ENCODE measurements around the gene ATAD3B. TPM values are rescaled to one million over a fixed set of nuclear protein-coding genes. Genes with fewer than 3 reads are reported as not detected.
A peak's percentile ranks its signal among the peaks of the same experiment; 100 is the strongest.
"Not testable (repeated sequence)": the region's sequence is repeated elsewhere in the genome, so short reads cannot be mapped to it uniquely, and the experiment has no call there.

ATAD3B gene
- total RNA-seq, 2 donors from 2014 or later: 2.7 to 5.7 TPM

GRCh38 chr1:1504777-1505365 lies 33.3 kb downstream of the ATAD3B start:
- peak overlapping the region in 1 of 2 donors; percentile 27 for H3K4me3 ChIP-seq
- not testable (repeated sequence) for H3K4me1 ChIP-seq, H3K27me3 ChIP-seq, H3K9me3 ChIP-seq, H3K36me3 ChIP-seq
- TF ChIP-seq CTCF (IDR thresholded peaks at IDR 0.05): peak; percentile 66 to 75
- DNase-seq (ENCODE audit: low spot score): peak; percentile 89
- peak overlapping the region; percentile 79 to 84 for H3K27ac ChIP-seq

GRCh38 chr1:1505366-1505798 lies 33.8 kb downstream of the ATAD3B start:
- peak overlapping the region; percentile 79 to 84 for H3K27ac ChIP-seq
- H3K27me3 ChIP-seq, H3K36me3 ChIP-seq, H3K4me1 ChIP-seq, H3K9me3 ChIP-seq: not testable (repeated sequence)
- peak overlapping the region in 1 of 2 donors; percentile 27 for H3K4me3 ChIP-seq
- DNase-seq (ENCODE audit: low spot score): peak; percentile 65
- TF ChIP-seq CTCF (IDR thresholded peaks at IDR 0.05): peak; percentile 30 to 31

GRCh38 chr1:1505801-1506200 lies 34.2 kb downstream of the ATAD3B start:
- H3K27me3 ChIP-seq; H3K9me3 ChIP-seq; H3K4me3 ChIP-seq; DNase-seq (ENCODE audit: low spot score); H3K36me3 ChIP-seq; H3K4me1 ChIP-seq: not testable (repeated sequence)
- peak overlapping the region; percentile 79 to 84 for H3K27ac ChIP-seq

GRCh38 chr1:1507305-1507704 lies 35.7 kb downstream of the ATAD3B start:
- DNase-seq (ENCODE audit: low spot score): no peak
- Histone ChIP-seq H3K4me1 (peaks cover 0 to 15% of the 10 kb centered on the region in 2 donors), H3K27ac (no peak overlapping the region), H3K27me3 (no peaks in the 10 kb centered on the region), H3K36me3 (no peaks in the 10 kb centered on the region), H3K4me3 (no peak overlapping the region), H3K9me3 (no peaks in the 10 kb centered on the region)
- TF ChIP-seq CTCF (IDR thresholded peaks at IDR 0.05): no peak

- H3K9me3 ChIP-seq; DNase-seq (ENCODE audit: low spot score); H3K4me3 ChIP-seq; H3K36me3 ChIP-seq; H3K27me3 ChIP-seq: not testable (repeated sequence)
- Histone ChIP-seq H3K4me1 (peaks cover 0 to 17% of the 10 kb centered on the region in 2 donors), H3K27ac (peak overlapping the region; percentile 12 to 43)
These were observed 37.4 kb downstream of the ATAD3B start for GRCh38 chr1:1508775-1509464.

GRCh38 chr1:1509465-1509850 lies 37.9 kb downstream of the ATAD3B start:
- Histone ChIP-seq H3K4me1 (peaks cover 0 to 17% of the 10 kb centered on the region in 2 donors), H3K27ac (peak overlapping the region; percentile 12 to 43)
- not testable (repeated sequence) for H3K4me3 ChIP-seq; DNase-seq (ENCODE audit: low spot score); H3K9me3 ChIP-seq; H3K27me3 ChIP-seq; H3K36me3 ChIP-seq

- TF ChIP-seq CTCF (IDR thresholded peaks at IDR 0.05): no peak
- DNase-seq (ENCODE audit: low spot score): no peak
- H3K4me1 ChIP-seq: peaks cover 0 to 12% of the 10 kb centered on the region in 2 donors
These were observed 39.5 kb downstream of the ATAD3B start for GRCh38 chr1:1510912-1511532.

More at GRCh38 chr1:1510912-1511532, 39.5 kb downstream of the ATAD3B start:
- Histone ChIP-seq H3K36me3 (no peaks in the 10 kb centered on the region), H3K9me3 (no peaks in the 10 kb centered on the region), H3K4me3 (peak overlapping the region; percentile 94 to 95), H3K27me3 (no peaks in the 10 kb centered on the region), H3K27ac (peak overlapping the region; percentile 90 to 94)

Measured in right atrium auricular region (tissue), 2 donors.